K562 (cell line): ENCODE data around the gene SPTBN4. TPM values are rescaled to one million over a fixed set of nuclear protein-coding genes. Genes with fewer than 3 reads are reported as not detected.

ENCODE experiments used
- ATF4 ChIP-seq: fragments of 450-650 bp; formaldehyde crosslinking; IDR thresholded peaks from 2 replicates; pipeline ENCODE4 v1.4.0; 2022; ENCODE audit warnings: mild to moderate bottlenecking, moderate library complexity
- FOXM1 ChIP-seq, 2 experiments: fragments of 450-650 bp in 1 of 2; sonication (generic) in 1 of 2; formaldehyde crosslinking in 1 of 2; IDR thresholded peaks; 2 replicates each; pipeline versions ENCODE4 v1.6.1 to v1.9.0; 2017 to 2022; ENCODE audit warnings: low read depth in 2 of 2, mild to moderate bottlenecking in 2 of 2, missing genetic modification reagents in 1 of 2, moderate library complexity in 1 of 2
- HOMEZ ChIP-seq: fragments of 250-450 bp; sonication (Bioruptor Pico); IDR thresholded peaks from 2 replicates; pipeline ENCODE4 v1.4.0; 2020; ENCODE audit warnings: mild to moderate bottlenecking, moderate library complexity
- MGA ChIP-seq: fragments of 450-650 bp; IDR thresholded peaks from 2 replicates; pipeline ENCODE4 v1.6.1; 2016; ENCODE audit warnings: mild to moderate bottlenecking, moderate library complexity
- SRSF9 ChIP-seq: fragments of 200-400 bp; formaldehyde crosslinking; IDR thresholded peaks from 2 replicates; pipeline ENCODE4 v1.6.1; 2017; ENCODE audit warnings: low read depth, low read length, borderline replicate concordance
- TGIF2 ChIP-seq: sonication (generic); formaldehyde crosslinking; IDR thresholded peaks from 2 replicates; pipeline ENCODE4 v1.8.1; 2022; ENCODE audit warnings: mild to moderate bottlenecking, missing genetic modification reagents, moderate library complexity
- U2AF1 ChIP-seq: fragments of 200-400 bp; formaldehyde crosslinking; optimal IDR thresholded peaks from 2 replicates; pipeline ENCODE3; 2017; ENCODE audit warnings: mild to moderate bottlenecking, low read depth, low read length, moderate library complexity
- ZBTB8A ChIP-seq: fragments of 450-650 bp; IDR thresholded peaks from 2 replicates; pipeline ENCODE4 v1.6.1; 2018; ENCODE audit warnings: mild to moderate bottlenecking, moderate library complexity; ENCODE audit not compliant: partially characterized antibody
- ZNF146 ChIP-seq: IDR thresholded peaks from one replicate; pipeline ENCODE4 v1.6.1; 2018; ENCODE audit warnings: missing compliant biosample characterization; ENCODE audit not compliant: unreplicated experiment
- ZNF174 ChIP-seq: fragments of 250-450 bp; sonication (Bioruptor Pico); IDR thresholded peaks from 2 replicates; pipeline ENCODE4 v1.4.0; 2020; ENCODE audit warnings: mild to moderate bottlenecking
- ZNF175 ChIP-seq: fragments of 200-800 bp; sonication (Bioruptor generic); IDR thresholded peaks from 2 replicates; pipeline ENCODE4 v1.6.1; 2016; ENCODE audit warnings: low read depth, mild to moderate bottlenecking, missing genetic modification characterization, missing compliant biosample characterization
- ZNF41 ChIP-seq: fragments of 250-450 bp; sonication (Bioruptor Pico); conservative IDR thresholded peaks from 2 replicates; pipeline ENCODE4 v1.4.0; 2020; ENCODE audit warnings: mild to moderate bottlenecking
- ZNF586 ChIP-seq: fragments of 450-650 bp; formaldehyde crosslinking; conservative IDR thresholded peaks from 2 replicates; pipeline ENCODE4 v1.4.0; 2020; ENCODE audit warnings: mild to moderate bottlenecking, moderate library complexity
- polyA plus RNA-seq, 8 experiments: library from polyadenylated mRNA; depleted of rRNA in 4 of 8; stranded (reverse) in 5 of 8; unstranded in 3 of 8; fragments of >200 nt; fragmentation: Nextera tagmentation in 2 of 8; fragmentation: Illumina TruSeq in 1 of 8; extraction: Ambion mirVana in 2 of 8; extraction: Trizol in 1 of 8; gene quantifications; 2 replicates each; pipeline versions ENCODE4 v1.2.1 to v1.2.3, GENCODE V29; 2011 to 2014; ENCODE audit warnings: inconsistent platforms in 1 of 8, missing spikeins in 1 of 8
- total RNA-seq, 7 experiments: library from RNA; depleted of rRNA in 6 of 7; stranded (reverse); fragments of >200 nt in 6 of 7; fragmentation: Illumina TruSeq in 2 of 7; extraction: Trizol in 2 of 7; gene quantifications; 2 replicates each; pipeline versions ENCODE4 v1.2.1 to v1.2.3, GENCODE V29; 2011 to 2021; ENCODE audit warnings: low replicate concordance in 1 of 7

Gene SPTBN4
- total and polyA plus RNA-seq, 9 of the 15 experiments (the other 6 are each of a cell fraction or from before 2014, with no cell fraction given), result 0.01 to 1.5 (median 0.86) TPM

- TF ChIP-seq ZBTB8A (no peak), ZNF175 (CRISPR knock-in tag) (0 out of 2 replicates have a peak, but pooled peaks have one; percentile 46), HOMEZ (CRISPR knock-in tag) (no peak), ATF4 (CRISPR knock-in tag) (no peak), ZNF146 (CRISPR knock-in tag) (no peak), ZNF41 (no peak), ZNF586 (CRISPR knock-in tag) (no peak), U2AF1 (no peak), ZNF174 (CRISPR knock-in tag) (no peak), MGA (no peak), SRSF9 (no peak), FOXM1 (IDR thresholded peaks at IDR 0.05; ENCODE audit: low read depth) (peak; percentile 81), FOXM1 (CRISPR knock-in tag; IDR thresholded peaks at IDR 0.05; ENCODE audit: low read depth) (no peak), TGIF2 (CRISPR knock-in tag) (no peak)
Observed at GRCh38 chr19:40576585-40577451, 110.0 kb downstream of the SPTBN4 start, which contains the start of gene SHKBP1 (continued).
